WTC11 (cell line): ENCODE measurements around the gene KRTAP10-4.

Source experiments
- CREB1 ChIP-seq: sonication (generic); formaldehyde crosslinking; IDR thresholded peaks from 2 replicates; pipeline ENCODE4 v1.8.0; 2023; ENCODE audit warnings: mild to moderate bottlenecking, missing genetic modification reagents
- CREM ChIP-seq: sonication (generic); formaldehyde crosslinking; IDR thresholded peaks from 2 replicates; pipeline ENCODE4 v1.8.1; 2022; ENCODE audit warnings: mild to moderate bottlenecking, missing genetic modification reagents, moderate library complexity
- CTCF ChIP-seq: fragments of 200-600 bp; IDR thresholded peaks from 2 replicates; pipeline ENCODE4 v1.8.0; 2022; ENCODE audit warnings: antibody characterized with exemption
- ESRRA ChIP-seq: sonication (generic); formaldehyde crosslinking; IDR thresholded peaks from 2 replicates; pipeline ENCODE4 v1.8.1; 2022; ENCODE audit warnings: mild to moderate bottlenecking, missing genetic modification reagents, borderline replicate concordance
- GABPB1 ChIP-seq: sonication (generic); formaldehyde crosslinking; IDR thresholded peaks from 2 replicates; pipeline ENCODE4 v1.8.1; 2023; ENCODE audit warnings: mild to moderate bottlenecking, missing genetic modification reagents
- NR3C1 ChIP-seq: sonication (generic); formaldehyde crosslinking; conservative IDR thresholded peaks from 2 replicates; pipeline ENCODE4 v1.8.1; 2023; ENCODE audit warnings: low read depth, mild to moderate bottlenecking, missing genetic modification reagents
- ZNF121 ChIP-seq: sonication (generic); formaldehyde crosslinking; IDR thresholded peaks from 2 replicates; pipeline ENCODE4 v1.8.0; 2023; ENCODE audit warnings: missing genetic modification reagents
- ZNF232 ChIP-seq: sonication (generic); formaldehyde crosslinking; IDR thresholded peaks from 2 replicates; pipeline ENCODE4 v1.8.0; 2022; ENCODE audit warnings: mild to moderate bottlenecking, missing genetic modification reagents
- ZNF263 ChIP-seq: sonication (generic); formaldehyde crosslinking; IDR thresholded peaks from 2 replicates; pipeline ENCODE4 v1.8.1; 2022; ENCODE audit warnings: low read depth, mild to moderate bottlenecking, moderate library complexity, missing genetic modification reagents
- ZNF671 ChIP-seq: fragments of 250-450 bp; sonication (Bioruptor Pico); IDR thresholded peaks from 2 replicates; pipeline ENCODE4 v1.8.0; 2021; ENCODE audit warnings: mild to moderate bottlenecking
- ZSCAN18 ChIP-seq: fragments of 250-450 bp; sonication (Bioruptor Pico); IDR thresholded peaks from 2 replicates; pipeline ENCODE4 v2.1.2; 2022; ENCODE audit warnings: mild to moderate bottlenecking, moderate library complexity
- TF ChIP-seq, protein P1 (sequence below): sonication (generic); formaldehyde crosslinking; IDR thresholded peaks from 2 replicates; pipeline ENCODE4 v1.8.0; 2022; ENCODE audit warnings: mild to moderate bottlenecking, missing genetic modification reagents
- TF ChIP-seq, protein P2 (sequence below): sonication (generic); formaldehyde crosslinking; IDR thresholded peaks from 2 replicates; pipeline ENCODE4 v1.8.0; 2022; ENCODE audit warnings: mild to moderate bottlenecking, missing genetic modification reagents
- TF ChIP-seq, protein P3 (sequence below): sonication (generic); formaldehyde crosslinking; conservative IDR thresholded peaks from 2 replicates; pipeline ENCODE4 v1.8.1; 2023; ENCODE audit warnings: mild to moderate bottlenecking, low read depth, missing genetic modification reagents, moderate library complexity

GRCh38 chr21:44574457-44575306 is 1.2 kb downstream of the KRTAP10-4 start:
- TF ChIP-seq CTCF (no peak), ZNF121 (no peak), ZSCAN18 (CRISPR knock-in tag) (no peak), CREB1 (no peak), CREM (CRISPR knock-in tag) (no peak), ESRRA (CRISPR knock-in tag) (no peak), ZNF671 (no peak), ZNF232 (CRISPR knock-in tag) (no peak), GABPB1 (CRISPR knock-in tag) (no peak), ZNF263 (CRISPR knock-in tag) (no peak), NR3C1 (CRISPR knock-in tag) (no peak)
- TF ChIP-seq, protein P1, sequence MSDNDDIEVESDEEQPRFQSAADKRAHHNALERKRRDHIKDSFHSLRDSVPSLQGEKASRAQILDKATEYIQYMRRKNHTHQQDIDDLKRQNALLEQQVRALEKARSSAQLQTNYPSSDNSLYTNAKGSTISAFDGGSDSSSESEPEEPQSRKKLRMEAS = no peak
- TF ChIP-seq, protein P2, sequence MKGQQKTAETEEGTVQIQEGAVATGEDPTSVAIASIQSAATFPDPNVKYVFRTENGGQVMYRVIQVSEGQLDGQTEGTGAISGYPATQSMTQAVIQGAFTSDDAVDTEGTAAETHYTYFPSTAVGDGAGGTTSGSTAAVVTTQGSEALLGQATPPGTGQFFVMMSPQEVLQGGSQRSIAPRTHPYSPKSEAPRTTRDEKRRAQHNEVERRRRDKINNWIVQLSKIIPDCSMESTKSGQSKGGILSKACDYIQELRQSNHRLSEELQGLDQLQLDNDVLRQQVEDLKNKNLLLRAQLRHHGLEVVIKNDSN (CRISPR knock-in tag) = no peak
- TF ChIP-seq, protein P3, sequence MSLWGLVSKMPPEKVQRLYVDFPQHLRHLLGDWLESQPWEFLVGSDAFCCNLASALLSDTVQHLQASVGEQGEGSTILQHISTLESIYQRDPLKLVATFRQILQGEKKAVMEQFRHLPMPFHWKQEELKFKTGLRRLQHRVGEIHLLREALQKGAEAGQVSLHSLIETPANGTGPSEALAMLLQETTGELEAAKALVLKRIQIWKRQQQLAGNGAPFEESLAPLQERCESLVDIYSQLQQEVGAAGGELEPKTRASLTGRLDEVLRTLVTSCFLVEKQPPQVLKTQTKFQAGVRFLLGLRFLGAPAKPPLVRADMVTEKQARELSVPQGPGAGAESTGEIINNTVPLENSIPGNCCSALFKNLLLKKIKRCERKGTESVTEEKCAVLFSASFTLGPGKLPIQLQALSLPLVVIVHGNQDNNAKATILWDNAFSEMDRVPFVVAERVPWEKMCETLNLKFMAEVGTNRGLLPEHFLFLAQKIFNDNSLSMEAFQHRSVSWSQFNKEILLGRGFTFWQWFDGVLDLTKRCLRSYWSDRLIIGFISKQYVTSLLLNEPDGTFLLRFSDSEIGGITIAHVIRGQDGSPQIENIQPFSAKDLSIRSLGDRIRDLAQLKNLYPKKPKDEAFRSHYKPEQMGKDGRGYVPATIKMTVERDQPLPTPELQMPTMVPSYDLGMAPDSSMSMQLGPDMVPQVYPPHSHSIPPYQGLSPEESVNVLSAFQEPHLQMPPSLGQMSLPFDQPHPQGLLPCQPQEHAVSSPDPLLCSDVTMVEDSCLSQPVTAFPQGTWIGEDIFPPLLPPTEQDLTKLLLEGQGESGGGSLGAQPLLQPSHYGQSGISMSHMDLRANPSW (CRISPR knock-in tag) = no peak
